HepG2 (cell line): ENCODE measurements around the gene NOA1. TPM values are rescaled to one million over a fixed set of nuclear protein-coding genes. Genes with fewer than 3 reads are reported as not detected.

ENCODE experiments used
- CBX1 ChIP-seq: IDR thresholded peaks from one replicate; pipeline ENCODE4 v1.6.1; 2016; ENCODE audit warnings: antibody characterized with exemption, low read depth
- CEBPB ChIP-seq: IDR thresholded peaks from 2 replicates; pipeline ENCODE4 v1.6.1; 2011; ENCODE audit warnings: low read depth, low read length, improper control_type of control experiment, borderline replicate concordance
- HOXA7 ChIP-seq: sonication (generic); formaldehyde crosslinking; IDR thresholded peaks from 2 replicates; pipeline ENCODE4 v1.8.1; 2022; ENCODE audit warnings: mild to moderate bottlenecking, missing genetic modification reagents, moderate library complexity
- HOXD1 ChIP-seq: sonication (generic); formaldehyde crosslinking; IDR thresholded peaks from 2 replicates; pipeline ENCODE4 v1.5.0; 2020; ENCODE audit warnings: missing genetic modification reagents
- ISX ChIP-seq: sonication (generic); formaldehyde crosslinking; conservative IDR thresholded peaks from 2 replicates; pipeline ENCODE4 v1.5.0; 2020; ENCODE audit warnings: missing genetic modification reagents
- KDM5B ChIP-seq: sonication (generic); formaldehyde crosslinking; IDR thresholded peaks from 2 replicates; pipeline ENCODE4 v1.4.0; 2020; ENCODE audit warnings: missing genetic modification reagents, mild to moderate bottlenecking, borderline replicate concordance
- KLF11 ChIP-seq: IDR thresholded peaks from 2 replicates; pipeline ENCODE4 v1.6.1; 2016; ENCODE audit warnings: missing compliant biosample characterization
- MZF1 ChIP-seq: sonication (generic); formaldehyde crosslinking; IDR thresholded peaks from 2 replicates; pipeline ENCODE4 v1.8.1; 2023; ENCODE audit warnings: mild to moderate bottlenecking, missing genetic modification reagents, borderline replicate concordance
- NAIF1 ChIP-seq: sonication (generic); formaldehyde crosslinking; IDR thresholded peaks from 2 replicates; pipeline ENCODE4 v1.5.0; 2020; ENCODE audit warnings: mild to moderate bottlenecking, missing genetic modification reagents, borderline replicate concordance
- NCOA1 ChIP-seq: sonication (generic); formaldehyde crosslinking; IDR thresholded peaks from 2 replicates; pipeline ENCODE4 v1.9.0; 2021; ENCODE audit warnings: missing genetic modification reagents
- NRL ChIP-seq: sonication (generic); formaldehyde crosslinking; IDR thresholded peaks from 2 replicates; pipeline ENCODE4 v1.5.0; 2020; ENCODE audit warnings: missing genetic modification reagents, mild to moderate bottlenecking, moderate library complexity, borderline replicate concordance
- REST ChIP-seq, 2 experiments: IDR thresholded peaks; 2 replicates each; pipeline ENCODE4 v1.6.1; 2011 to 2012; ENCODE audit warnings: low read length in 2 of 2, borderline replicate concordance in 1 of 2, low read depth in 1 of 2, mild to moderate bottlenecking in 1 of 2, moderate library complexity in 1 of 2
- TBP ChIP-seq: sonication (generic); formaldehyde crosslinking; IDR thresholded peaks from 2 replicates; pipeline ENCODE4 v1.5.0; 2020; ENCODE audit warnings: missing genetic modification reagents
- ZBTB10 ChIP-seq: sonication (generic); formaldehyde crosslinking; IDR thresholded peaks from 2 replicates; pipeline ENCODE4 v1.4.0; 2020; ENCODE audit warnings: missing genetic modification reagents, borderline replicate concordance
- ZNF280B ChIP-seq: sonication (generic); formaldehyde crosslinking; IDR thresholded peaks from 2 replicates; pipeline ENCODE4 v1.5.0; 2020; ENCODE audit warnings: missing genetic modification reagents, mild to moderate bottlenecking, borderline replicate concordance
- ZNF326 ChIP-seq: sonication (generic); formaldehyde crosslinking; IDR thresholded peaks from 2 replicates; pipeline ENCODE4 v1.4.0; 2020; ENCODE audit warnings: missing genetic modification reagents, borderline replicate concordance
- ZNF329 ChIP-seq: sonication (generic); formaldehyde crosslinking; IDR thresholded peaks from 2 replicates; pipeline ENCODE4 v1.9.0; 2021; ENCODE audit warnings: low read depth, mild to moderate bottlenecking, missing genetic modification reagents
- ZNF546 ChIP-seq: sonication (generic); formaldehyde crosslinking; conservative IDR thresholded peaks from 2 replicates; pipeline ENCODE4 v1.8.1; 2023; ENCODE audit warnings: mild to moderate bottlenecking, missing genetic modification reagents
- ZNF556 ChIP-seq: sonication (generic); formaldehyde crosslinking; IDR thresholded peaks from 2 replicates; pipeline ENCODE4 v1.4.0; 2020; ENCODE audit warnings: mild to moderate bottlenecking, missing genetic modification reagents, borderline replicate concordance
- ZNF562 ChIP-seq: sonication (generic); formaldehyde crosslinking; IDR thresholded peaks from 2 replicates; pipeline ENCODE4 v1.8.0; 2022; ENCODE audit warnings: missing genetic modification reagents, borderline replicate concordance
- ZNF746 ChIP-seq: sonication (generic); formaldehyde crosslinking; IDR thresholded peaks from 2 replicates; pipeline ENCODE4 v1.8.0; 2022; ENCODE audit warnings: mild to moderate bottlenecking, missing genetic modification reagents
- ZNF766 ChIP-seq: sonication (generic); formaldehyde crosslinking; IDR thresholded peaks from 2 replicates; pipeline ENCODE4 v1.5.0; 2020; ENCODE audit warnings: missing genetic modification reagents, borderline replicate concordance
- ZSCAN12 ChIP-seq: sonication (generic); formaldehyde crosslinking; IDR thresholded peaks from 2 replicates; pipeline ENCODE4 v1.9.0; 2021; ENCODE audit warnings: mild to moderate bottlenecking, missing genetic modification reagents
- polyA plus RNA-seq, 8 experiments: library from polyadenylated mRNA; depleted of rRNA in 3 of 8; stranded (reverse) in 7 of 8; unstranded in 1 of 8; fragments of >200 nt; fragmentation: Illumina TruSeq in 4 of 8; extraction: Trizol in 4 of 8; gene quantifications; 2 replicates each; pipeline versions ENCODE4 v1.2.1 to v1.2.3, GENCODE V29; 2011 to 2016; ENCODE audit warnings: low read depth in 4 of 8, missing spikeins in 1 of 8, mixed read lengths in 1 of 8; ENCODE audit not compliant: insufficient read depth in 1 of 8
- total RNA-seq, 5 experiments: library from RNA; depleted of rRNA; stranded (reverse); fragments of >200 nt; fragmentation: Illumina TruSeq; extraction: Trizol; gene quantifications; 2 replicates each; pipeline ENCODE4 v1.2.3, GENCODE V29; 2016; ENCODE audit warnings: low read depth in 1 of 5

Gene NOA1
- total and polyA plus RNA-seq, 2 of the 13 experiments (the other 11 are each of a cell fraction or from before 2014, with no cell fraction given) = 17.3 to 19.0 TPM

- no peak for TF ChIP-seq NRL
- TF ChIP-seq NCOA1 (CRISPR knock-in tag) = 0 out of 2 replicates have a peak, but pooled peaks have one; percentile 12
- 0 out of 4 replicates have a peak, but pooled peaks of 1 of the 2 experiments have one; percentile 23 for TF ChIP-seq REST (IDR thresholded peaks at IDR 0.05; ENCODE audit: borderline replicate concordance in 1 of 2, low read depth in 1 of 2, low read length in 2 of 2)
- TF ChIP-seq ZNF746 (CRISPR knock-in tag) = no peak
- TF ChIP-seq CBX1 = peak; percentile 32
- TF ChIP-seq KDM5B (CRISPR knock-in tag) = 0 out of 2 replicates have a peak, but pooled peaks have one; percentile 16
- no peak for TF ChIP-seq KLF11 (CRISPR knock-in tag)
- TF ChIP-seq HOXD1 (CRISPR knock-in tag) = no peak
- no peak for TF ChIP-seq ZNF329 (CRISPR knock-in tag)
- no peak for TF ChIP-seq ZNF280B (CRISPR knock-in tag)
- no peak for TF ChIP-seq ZBTB10
- no peak for TF ChIP-seq ZNF766 (CRISPR knock-in tag)
- no peak for TF ChIP-seq ZSCAN12 (CRISPR knock-in tag)
- TF ChIP-seq ZNF326 (CRISPR knock-in tag) = no peak
- TF ChIP-seq NAIF1 (CRISPR knock-in tag) = no peak; the same call in 1 of the 2 replicates
- TF ChIP-seq ZNF562 (CRISPR knock-in tag) = no peak
- TF ChIP-seq MZF1 (CRISPR knock-in tag) = no peak
- TF ChIP-seq HOXA7 (CRISPR knock-in tag) = no peak
- no peak for TF ChIP-seq TBP
- no peak for TF ChIP-seq ZNF556
- TF ChIP-seq ISX (CRISPR knock-in tag) = no peak
- TF ChIP-seq ZNF546 (CRISPR knock-in tag) = 0 out of 2 replicates have a peak, but pooled peaks have one; percentile 10
- no peak for TF ChIP-seq CEBPB
Observed at GRCh38 chr4:56977321-56978012, at the start of gene NOA1 (continued).
